ENCODE results near the gene LRRC18. TPM values are rescaled to one million over a fixed set of nuclear protein-coding genes. Genes with fewer than 3 reads are reported as not detected.

The LRRC18 gene
- total and polyA plus RNA-seq, 2 experiments from 2014 or later, result not detected

DNA sequence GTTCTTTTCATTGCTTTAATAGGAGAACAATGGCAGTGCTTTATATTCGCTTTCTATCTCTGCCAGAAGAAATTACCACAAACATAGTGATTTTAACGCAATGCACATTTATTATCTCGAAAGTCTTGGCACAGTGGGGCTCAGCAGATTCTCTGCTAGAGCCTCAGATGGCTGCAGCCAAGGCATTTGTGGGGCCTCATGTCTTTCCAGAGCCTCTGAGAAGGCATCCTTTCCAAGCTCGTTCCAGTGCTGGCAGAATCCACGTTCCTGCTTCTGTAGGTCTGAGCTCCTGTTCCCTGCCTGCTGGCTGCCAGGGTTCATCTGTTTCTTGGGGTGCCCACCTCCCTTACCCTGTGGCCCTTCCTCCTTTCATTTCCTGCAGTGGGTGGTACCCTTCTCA lies 60.2 kb downstream of the LRRC18 start:
- H3K36me3 ChIP-seq, result no peaks in the 10 kb centered on the region
- H3K4me3 ChIP-seq, result no peak overlapping the region
- TF ChIP-seq, protein P1, sequence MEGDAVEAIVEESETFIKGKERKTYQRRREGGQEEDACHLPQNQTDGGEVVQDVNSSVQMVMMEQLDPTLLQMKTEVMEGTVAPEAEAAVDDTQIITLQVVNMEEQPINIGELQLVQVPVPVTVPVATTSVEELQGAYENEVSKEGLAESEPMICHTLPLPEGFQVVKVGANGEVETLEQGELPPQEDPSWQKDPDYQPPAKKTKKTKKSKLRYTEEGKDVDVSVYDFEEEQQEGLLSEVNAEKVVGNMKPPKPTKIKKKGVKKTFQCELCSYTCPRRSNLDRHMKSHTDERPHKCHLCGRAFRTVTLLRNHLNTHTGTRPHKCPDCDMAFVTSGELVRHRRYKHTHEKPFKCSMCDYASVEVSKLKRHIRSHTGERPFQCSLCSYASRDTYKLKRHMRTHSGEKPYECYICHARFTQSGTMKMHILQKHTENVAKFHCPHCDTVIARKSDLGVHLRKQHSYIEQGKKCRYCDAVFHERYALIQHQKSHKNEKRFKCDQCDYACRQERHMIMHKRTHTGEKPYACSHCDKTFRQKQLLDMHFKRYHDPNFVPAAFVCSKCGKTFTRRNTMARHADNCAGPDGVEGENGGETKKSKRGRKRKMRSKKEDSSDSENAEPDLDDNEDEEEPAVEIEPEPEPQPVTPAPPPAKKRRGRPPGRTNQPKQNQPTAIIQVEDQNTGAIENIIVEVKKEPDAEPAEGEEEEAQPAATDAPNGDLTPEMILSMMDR (IDR thresholded peaks at IDR 0.05; ENCODE audit: low read depth, low read length), result no peak
- no peaks in the 10 kb centered on the region for H3K4me1 ChIP-seq (ENCODE audit: low read depth)
- DNase-seq (ENCODE audit: low read depth in 1 of 2, low spot score in 1 of 2), result no peak
- no peaks in the 10 kb centered on the region for H3K27me3 ChIP-seq
- no peaks in the 10 kb centered on the region for H3K9me3 ChIP-seq (ENCODE audit: low read depth)
- H3K27ac ChIP-seq, result no peak overlapping the region

DNA sequence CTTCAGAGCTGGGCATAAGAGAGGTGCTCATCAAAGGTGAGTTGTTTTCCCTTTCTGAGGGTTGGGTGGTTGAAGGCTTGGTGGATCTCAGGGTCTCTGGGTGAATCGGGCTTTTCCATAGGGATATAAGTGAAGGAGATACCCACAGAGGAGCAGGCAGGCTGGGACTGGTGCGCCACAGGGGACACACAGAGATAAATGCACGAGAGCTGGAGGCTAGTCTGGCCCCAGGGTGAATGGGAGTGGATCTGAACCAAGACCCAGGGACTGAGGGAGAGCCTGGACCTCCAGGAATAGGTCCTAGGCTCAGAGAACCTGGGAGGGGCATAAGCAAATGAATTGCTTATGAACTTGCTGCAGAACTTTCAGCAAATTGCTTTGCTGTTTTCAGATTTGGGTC lies 61.5 kb downstream of the LRRC18 start:
- Histone ChIP-seq H3K4me1 (ENCODE audit: low read depth) (no peaks in the 10 kb centered on the region), H3K4me3 (no peak overlapping the region), H3K36me3 (no peaks in the 10 kb centered on the region), H3K27ac (no peak overlapping the region), H3K27me3 (no peaks in the 10 kb centered on the region), H3K9me3 (ENCODE audit: low read depth) (no peaks in the 10 kb centered on the region)
- no peak for DNase-seq (ENCODE audit: low read depth in 1 of 2, low spot score in 1 of 2)
- TF ChIP-seq, protein P1 (IDR thresholded peaks at IDR 0.05; ENCODE audit: low read depth, low read length), result no peak

DNA sequence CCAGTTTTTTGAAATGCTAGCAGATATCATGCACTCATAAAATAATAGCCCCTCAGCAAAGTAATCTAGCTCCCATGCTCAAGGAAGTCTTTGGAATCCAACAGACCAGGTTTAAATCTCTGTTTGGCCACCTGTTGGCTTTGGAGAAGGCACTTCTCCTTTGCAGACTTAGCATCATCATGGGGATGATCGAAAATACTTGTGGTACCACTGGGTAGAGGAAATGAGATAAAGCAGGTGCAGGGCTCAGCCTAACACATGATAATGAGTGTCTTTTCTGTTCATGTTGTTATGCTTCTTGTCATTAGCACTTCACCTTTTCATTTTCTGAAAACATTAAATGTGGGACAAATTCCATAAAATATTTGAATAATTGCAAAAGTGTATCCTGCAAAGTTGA lies 67.4 kb downstream of the LRRC18 start:
- H3K9me3 ChIP-seq (ENCODE audit: low read depth), result no peaks in the 10 kb centered on the region
- TF ChIP-seq, protein P1 (IDR thresholded peaks at IDR 0.05; ENCODE audit: low read depth, low read length), result no peak
- H3K36me3 ChIP-seq, result no peaks in the 10 kb centered on the region
- H3K27ac ChIP-seq, result no peak overlapping the region
- H3K4me3 ChIP-seq, result no peak overlapping the region
- no peak for DNase-seq (ENCODE audit: low read depth in 1 of 2, low spot score in 1 of 2)
- no peaks in the 10 kb centered on the region for H3K4me1 ChIP-seq (ENCODE audit: low read depth)
- H3K27me3 ChIP-seq, result no peaks in the 10 kb centered on the region

Other genes starting within 250 kb of the LRRC18 start
- 2.3 and 6.0 TPM in 2 replicates for gene VSTM4, start 175.7 kb upstream of the LRRC18 start, total RNA-seq
- 3.6 and 6.8 TPM in 2 replicates for gene VSTM4, start 175.7 kb upstream of the LRRC18 start, polyA plus RNA-seq
- not detected in 2 replicates for gene FAM170B, start 194.2 kb upstream of the LRRC18 start, total RNA-seq
- gene FAM170B, start 194.2 kb upstream of the LRRC18 start, polyA plus RNA-seq, result not detected in 2 replicates
- not detected in 2 replicates for gene TMEM273, start 248.6 kb upstream of the LRRC18 start, total RNA-seq
- not detected in 2 replicates for gene TMEM273, start 248.6 kb upstream of the LRRC18 start, polyA plus RNA-seq

Data from cardiac muscle cell (in vitro differentiated cells and primary cell).